ENCODE data around the gene CD55. TPM values are rescaled to one million over a fixed set of nuclear protein-coding genes. Genes with fewer than 3 reads are reported as not detected.

The CD55 gene
- total and polyA plus RNA-seq, 2 of the 13 experiments (the other 11 are each of a cell fraction or from before 2014, with no cell fraction given): 6.0 to 56.0 TPM

DNA sequence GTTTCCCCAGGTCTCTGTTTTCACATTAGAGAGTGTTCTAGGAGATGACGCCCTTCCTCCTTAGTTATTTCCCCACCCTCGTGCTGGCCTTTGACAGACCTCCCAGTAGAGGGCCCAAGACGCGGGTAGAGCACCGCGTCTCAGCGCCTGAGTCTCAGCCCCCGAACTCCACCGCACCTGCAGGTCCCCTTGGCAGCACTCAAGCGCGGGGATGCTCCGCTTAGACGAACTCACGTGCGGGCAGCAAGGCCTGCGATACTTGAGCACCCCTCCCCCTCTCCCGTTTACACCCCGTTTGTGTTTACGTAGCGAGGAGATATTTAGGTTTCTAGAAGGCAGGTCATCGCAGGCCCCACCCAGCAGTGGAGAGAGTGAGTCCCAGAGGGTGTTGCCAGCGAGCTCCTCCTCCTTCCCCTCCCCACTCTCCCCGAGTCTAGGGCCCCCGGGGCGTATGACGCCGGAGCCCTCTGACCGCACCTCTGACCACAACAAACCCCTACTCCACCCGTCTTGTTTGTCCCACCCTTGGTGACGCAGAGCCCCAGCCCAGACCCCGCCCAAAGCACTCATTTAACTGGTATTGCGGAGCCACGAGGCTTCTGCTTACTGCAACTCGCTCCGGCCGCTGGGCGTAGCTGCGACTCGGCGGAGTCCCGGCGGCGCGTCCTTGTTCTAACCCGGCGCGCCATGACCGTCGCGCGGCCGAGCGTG is at the start of gene CD55 (continued):
- TF ChIP-seq, protein P1, sequence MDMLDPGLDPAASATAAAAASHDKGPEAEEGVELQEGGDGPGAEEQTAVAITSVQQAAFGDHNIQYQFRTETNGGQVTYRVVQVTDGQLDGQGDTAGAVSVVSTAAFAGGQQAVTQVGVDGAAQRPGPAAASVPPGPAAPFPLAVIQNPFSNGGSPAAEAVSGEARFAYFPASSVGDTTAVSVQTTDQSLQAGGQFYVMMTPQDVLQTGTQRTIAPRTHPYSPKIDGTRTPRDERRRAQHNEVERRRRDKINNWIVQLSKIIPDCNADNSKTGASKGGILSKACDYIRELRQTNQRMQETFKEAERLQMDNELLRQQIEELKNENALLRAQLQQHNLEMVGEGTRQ (IDR thresholded peaks at IDR 0.05; ENCODE audit: low read depth, low read length): no peak
- TF ChIP-seq, protein P1 (CRISPR knock-in tag; IDR thresholded peaks at IDR 0.05; ENCODE audit: borderline replicate concordance): no peak
- TF ChIP-seq, protein P2, sequence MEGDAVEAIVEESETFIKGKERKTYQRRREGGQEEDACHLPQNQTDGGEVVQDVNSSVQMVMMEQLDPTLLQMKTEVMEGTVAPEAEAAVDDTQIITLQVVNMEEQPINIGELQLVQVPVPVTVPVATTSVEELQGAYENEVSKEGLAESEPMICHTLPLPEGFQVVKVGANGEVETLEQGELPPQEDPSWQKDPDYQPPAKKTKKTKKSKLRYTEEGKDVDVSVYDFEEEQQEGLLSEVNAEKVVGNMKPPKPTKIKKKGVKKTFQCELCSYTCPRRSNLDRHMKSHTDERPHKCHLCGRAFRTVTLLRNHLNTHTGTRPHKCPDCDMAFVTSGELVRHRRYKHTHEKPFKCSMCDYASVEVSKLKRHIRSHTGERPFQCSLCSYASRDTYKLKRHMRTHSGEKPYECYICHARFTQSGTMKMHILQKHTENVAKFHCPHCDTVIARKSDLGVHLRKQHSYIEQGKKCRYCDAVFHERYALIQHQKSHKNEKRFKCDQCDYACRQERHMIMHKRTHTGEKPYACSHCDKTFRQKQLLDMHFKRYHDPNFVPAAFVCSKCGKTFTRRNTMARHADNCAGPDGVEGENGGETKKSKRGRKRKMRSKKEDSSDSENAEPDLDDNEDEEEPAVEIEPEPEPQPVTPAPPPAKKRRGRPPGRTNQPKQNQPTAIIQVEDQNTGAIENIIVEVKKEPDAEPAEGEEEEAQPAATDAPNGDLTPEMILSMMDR (CRISPR knock-in tag; IDR thresholded peaks at IDR 0.05): peak; percentile 52
- TF ChIP-seq ZZZ3 (CRISPR knock-in tag; IDR thresholded peaks at IDR 0.05; ENCODE audit: borderline replicate concordance) (no peak), NKX3-1 (CRISPR knock-in tag; IDR thresholded peaks at IDR 0.05) (0 out of 2 replicates have a peak, but pooled peaks have one; percentile 20), ZNF841 (CRISPR knock-in tag; IDR thresholded peaks at IDR 0.05; ENCODE audit: borderline replicate concordance) (no peak)
- TF ChIP-seq, protein P3, sequence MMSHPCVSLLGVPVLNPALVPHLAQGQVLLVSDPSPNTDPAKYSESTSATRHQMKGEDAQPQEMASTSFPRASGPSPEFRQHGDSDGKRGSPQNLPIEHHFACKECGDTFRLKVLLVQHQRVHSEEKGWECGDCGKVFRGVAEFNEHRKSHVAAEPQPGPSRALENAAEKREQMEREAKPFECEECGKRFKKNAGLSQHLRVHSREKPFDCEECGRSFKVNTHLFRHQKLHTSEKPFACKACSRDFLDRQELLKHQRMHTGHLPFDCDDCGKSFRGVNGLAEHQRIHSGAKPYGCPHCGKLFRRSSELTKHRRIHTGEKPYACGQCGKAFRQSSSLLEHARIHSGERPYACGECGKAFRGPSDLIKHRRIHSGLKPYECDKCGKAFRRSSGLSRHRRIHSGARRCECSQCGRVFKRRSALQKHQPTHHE (CRISPR knock-in tag; IDR thresholded peaks at IDR 0.05; ENCODE audit: borderline replicate concordance): no peak
- TF ChIP-seq, protein P4, sequence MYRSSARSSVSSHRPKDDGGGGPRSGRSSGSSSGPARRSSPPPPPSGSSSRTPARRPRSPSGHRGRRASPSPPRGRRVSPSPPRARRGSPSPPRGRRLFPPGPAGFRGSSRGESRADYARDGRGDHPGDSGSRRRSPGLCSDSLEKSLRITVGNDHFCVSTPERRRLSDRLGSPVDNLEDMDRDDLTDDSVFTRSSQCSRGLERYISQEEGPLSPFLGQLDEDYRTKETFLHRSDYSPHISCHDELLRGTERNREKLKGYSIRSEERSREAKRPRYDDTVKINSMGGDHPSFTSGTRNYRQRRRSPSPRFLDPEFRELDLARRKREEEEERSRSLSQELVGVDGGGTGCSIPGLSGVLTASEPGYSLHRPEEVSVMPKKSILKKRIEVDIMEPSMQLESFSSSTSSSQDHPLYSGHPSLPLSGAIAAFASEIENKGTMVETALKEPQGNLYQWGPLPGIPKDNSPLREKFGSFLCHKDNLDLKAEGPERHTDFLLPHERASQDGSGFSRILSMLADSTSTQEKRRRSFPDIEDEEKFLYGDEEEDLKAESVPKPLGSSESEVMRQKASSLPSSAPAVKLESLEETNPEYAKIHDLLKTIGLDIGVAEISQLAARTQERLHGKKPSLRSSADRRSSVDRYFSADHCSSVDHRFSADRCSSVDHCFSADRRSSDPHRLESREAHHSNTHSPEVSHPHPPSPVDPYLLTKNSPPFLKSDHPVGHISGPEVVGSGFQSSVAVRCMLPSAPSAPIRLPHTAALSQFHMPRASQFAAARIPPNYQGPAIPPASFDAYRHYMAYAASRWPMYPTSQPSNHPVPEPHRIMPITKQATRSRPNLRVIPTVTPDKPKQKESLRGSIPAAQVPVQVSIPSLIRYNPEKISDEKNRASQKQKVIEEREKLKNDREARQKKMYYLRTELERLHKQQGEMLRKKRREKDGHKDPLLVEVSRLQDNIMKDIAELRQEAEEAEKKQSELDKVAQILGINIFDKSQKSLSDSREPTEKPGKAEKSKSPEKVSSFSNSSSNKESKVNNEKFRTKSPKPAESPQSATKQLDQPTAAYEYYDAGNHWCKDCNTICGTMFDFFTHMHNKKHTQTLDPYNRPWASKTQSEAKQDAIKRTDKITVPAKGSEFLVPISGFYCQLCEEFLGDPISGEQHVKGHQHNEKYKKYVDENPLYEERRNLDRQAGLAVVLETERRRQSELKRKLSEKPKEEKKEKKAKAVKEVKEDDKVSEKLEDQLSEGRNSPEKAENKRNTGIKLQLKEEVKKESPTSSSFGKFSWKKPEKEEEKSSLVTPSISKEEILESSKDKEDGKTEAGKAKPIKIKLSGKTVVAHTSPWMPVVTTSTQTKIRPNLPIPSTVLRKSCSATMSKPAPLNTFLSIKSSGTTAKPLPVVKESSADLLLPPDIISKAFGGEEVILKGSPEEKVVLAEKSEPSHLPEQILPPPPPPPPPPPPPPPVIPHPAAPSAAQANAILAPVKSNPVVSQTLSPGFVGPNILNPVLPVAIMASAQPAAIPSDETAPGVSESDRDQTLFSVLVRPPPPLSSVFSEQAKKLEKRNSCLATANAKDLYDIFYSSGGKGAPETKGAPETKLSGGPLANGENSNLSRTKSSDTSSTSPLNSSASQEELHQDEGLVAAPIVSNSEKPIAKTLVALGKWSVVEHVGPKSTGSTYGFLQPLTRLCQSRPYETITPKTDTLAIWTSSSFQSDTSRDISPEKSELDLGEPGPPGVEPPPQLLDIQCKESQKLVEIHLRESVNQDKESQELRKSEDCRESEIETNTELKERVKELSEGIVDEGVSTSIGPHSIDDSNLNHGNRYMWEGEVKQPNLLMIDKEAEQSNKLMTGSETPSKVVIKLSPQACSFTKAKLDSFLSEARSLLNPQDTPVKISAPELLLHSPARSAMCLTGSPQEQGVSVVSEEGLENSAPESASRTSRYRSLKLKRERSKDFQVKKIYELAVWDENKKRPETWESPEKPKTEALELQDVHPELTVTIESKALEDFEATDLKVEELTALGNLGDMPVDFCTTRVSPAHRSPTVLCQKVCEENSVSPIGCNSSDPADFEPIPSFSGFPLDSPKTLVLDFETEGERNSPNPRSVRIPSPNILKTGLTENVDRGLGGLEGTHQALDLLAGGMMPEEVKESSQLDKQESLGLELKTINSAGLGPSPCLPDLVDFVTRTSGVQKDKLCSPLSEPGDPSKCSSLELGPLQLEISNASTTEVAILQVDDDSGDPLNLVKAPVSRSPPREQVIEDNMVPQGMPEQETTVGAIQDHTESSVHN (CRISPR knock-in tag; IDR thresholded peaks at IDR 0.05): peak; percentile 31; the same call in 1 of the 2 replicates
